ENCODE data around the gene RNF41.
A peak's percentile ranks its signal among the peaks of the same experiment; 100 is the strongest.

The RNF41 gene

DNA sequence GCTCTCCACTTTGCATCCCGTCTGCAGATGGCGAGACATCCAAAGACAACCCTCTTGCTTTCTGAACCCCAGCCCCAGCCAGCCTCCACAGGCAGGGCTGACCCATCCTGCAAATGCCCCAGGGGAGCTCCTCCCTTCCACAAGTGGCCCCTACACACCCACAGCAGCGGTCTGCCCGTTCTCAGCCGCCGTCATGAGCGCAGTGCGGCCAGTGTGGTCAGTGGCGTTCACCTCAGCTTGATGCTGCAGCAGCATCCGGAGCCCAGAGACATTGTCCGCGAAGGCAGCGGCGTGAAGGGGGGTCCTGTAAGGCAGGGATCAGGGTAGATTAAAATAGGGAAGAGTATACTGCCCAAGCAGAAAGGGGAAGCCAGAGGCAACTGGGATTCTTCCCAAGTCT is 22.8 kb upstream of the RNF41 start:
- Histone ChIP-seq H2BK5ac (ENCODE audit: low read length) (no peak overlapping the region), H4K8ac (ENCODE audit: low read depth, low read length) (no peak overlapping the region), H3K14ac (ENCODE audit: low read length) (no peak overlapping the region), H3K4me1 (ENCODE audit: control insufficient read depth in 2 of 2, insufficient read depth in 1 of 2, low read depth in 1 of 2, low read length in 2 of 2) (no peaks in the 10 kb centered on the region), H2AK5ac (ENCODE audit: low read depth, low read length) (no peak overlapping the region), H3K18ac (ENCODE audit: low read length) (no peak overlapping the region), H2BK12ac (ENCODE audit: low read length) (no peak overlapping the region), H2BK120ac (ENCODE audit: low read depth, low read length) (no peak overlapping the region), H3K4ac (ENCODE audit: low read length) (no peak overlapping the region), H3K27me3 (ENCODE audit: control insufficient read depth in 3 of 3, insufficient read depth in 3 of 3, low read depth in 1 of 3, low read length in 3 of 3) (no peaks in the 10 kb centered on the region), H3K4me3 (ENCODE audit: low read length in 2 of 2) (peak overlapping the region in 1 of 2 donors; percentile 38), H3K27ac (replicated peaks; ENCODE audit: low read length) (no peak overlapping the region), H2AFZ (ENCODE audit: low read length) (no peak overlapping the region), H3K36me3 (replicated peaks in 1 of 2; ENCODE audit: control insufficient read depth in 2 of 2, insufficient read depth in 2 of 2, low read length in 2 of 2) (peaks cover 76 to 97% of the 10 kb centered on the region in 2 donors), H3K23ac (ENCODE audit: low read depth, low read length, poor library complexity) (no peak overlapping the region), H3K9me3 (replicated peaks in 1 of 2; ENCODE audit: control insufficient read depth in 2 of 2, insufficient read depth in 1 of 2, low read depth in 1 of 2, low read length in 2 of 2) (peaks cover 5 to 7% of the 10 kb centered on the region in 2 donors), H2BK15ac (ENCODE audit: low read length) (no peak overlapping the region), H4K91ac (ENCODE audit: low read depth, low read length, poor library complexity) (no peak overlapping the region), H3K79me1 (ENCODE audit: low read depth, low read length) (peaks cover 4% of the 10 kb centered on the region), H3K9ac (ENCODE audit: low read depth, low read length, poor library complexity) (no peak overlapping the region), H3K4me2 (ENCODE audit: insufficient read depth, low read length, poor library complexity, severe bottlenecking) (no peak overlapping the region)
- no CpG with 5 or more reads among the region's 14 CpGs for WGBS, 2 donors (ENCODE audit: extremely low coverage in 2 of 2, insufficient read length in 2 of 2, insufficient replicate concordance in 1 of 2)
- DNase-seq (ENCODE audit: low spot score) = no peak

DNA sequence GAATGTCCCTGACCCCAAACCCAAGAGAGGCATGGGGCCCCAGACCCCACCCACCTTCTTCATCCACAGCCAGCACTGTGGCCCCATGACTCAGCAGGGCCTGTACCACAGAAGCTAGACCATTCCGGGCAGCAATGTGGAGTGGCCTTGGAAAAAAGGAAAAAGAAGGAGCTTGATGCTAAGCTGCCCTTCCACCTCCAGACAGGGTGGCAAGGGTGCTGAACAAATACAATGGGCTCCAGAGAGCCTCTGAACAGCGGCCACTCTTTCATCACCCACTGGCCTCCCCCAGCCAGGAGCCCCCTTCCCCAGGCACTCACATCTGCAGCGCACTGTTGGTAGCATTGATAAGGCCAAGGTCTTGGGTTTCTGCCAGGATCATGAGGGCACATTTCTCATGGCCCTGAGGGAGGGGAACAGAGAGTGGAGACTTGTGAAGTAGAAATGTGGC is 22.0 kb upstream of the RNF41 start:
- H3K79me1 ChIP-seq (ENCODE audit: low read depth, low read length) = peaks cover 4% of the 10 kb centered on the region
- no peak overlapping the region for H3K18ac ChIP-seq (ENCODE audit: low read length)
- no peak overlapping the region for H2BK120ac ChIP-seq (ENCODE audit: low read depth, low read length)
- no peak overlapping the region for H2AFZ ChIP-seq (ENCODE audit: low read length)
- H3K14ac ChIP-seq (ENCODE audit: low read length) = no peak overlapping the region
- H3K4me1 ChIP-seq (ENCODE audit: control insufficient read depth in 2 of 2, insufficient read depth in 1 of 2, low read depth in 1 of 2, low read length in 2 of 2) = no peaks in the 10 kb centered on the region
- H3K36me3 ChIP-seq (replicated peaks in 1 of 2; ENCODE audit: control insufficient read depth in 2 of 2, insufficient read depth in 2 of 2, low read length in 2 of 2) = peaks cover 74 to 97% of the 10 kb centered on the region in 2 donors
- H2BK5ac ChIP-seq (ENCODE audit: low read length) = no peak overlapping the region
- no peak overlapping the region for H4K91ac ChIP-seq (ENCODE audit: low read depth, low read length, poor library complexity)
- no peak overlapping the region for H4K8ac ChIP-seq (ENCODE audit: low read depth, low read length)
- no peaks in the 10 kb centered on the region for H3K27me3 ChIP-seq (ENCODE audit: control insufficient read depth in 3 of 3, insufficient read depth in 3 of 3, low read depth in 1 of 3, low read length in 3 of 3)
- no peak overlapping the region for H3K9ac ChIP-seq (ENCODE audit: low read depth, low read length, poor library complexity)
- H3K27ac ChIP-seq (replicated peaks; ENCODE audit: low read length) = no peak overlapping the region
- peaks cover 5 to 7% of the 10 kb centered on the region in 2 donors for H3K9me3 ChIP-seq (replicated peaks in 1 of 2; ENCODE audit: control insufficient read depth in 2 of 2, insufficient read depth in 1 of 2, low read depth in 1 of 2, low read length in 2 of 2)
- DNase-seq (ENCODE audit: low spot score) = no peak
- H3K23ac ChIP-seq (ENCODE audit: low read depth, low read length, poor library complexity) = no peak overlapping the region
- no peak overlapping the region for H2BK15ac ChIP-seq (ENCODE audit: low read length)
- H3K4me2 ChIP-seq (ENCODE audit: insufficient read depth, low read length, poor library complexity, severe bottlenecking) = no peak overlapping the region
- no CpG with 5 or more reads among the region's 3 CpGs for WGBS, 2 donors (ENCODE audit: extremely low coverage in 2 of 2, insufficient read length in 2 of 2, insufficient replicate concordance in 1 of 2)
- no peak overlapping the region for H2AK5ac ChIP-seq (ENCODE audit: low read depth, low read length)
- H2BK12ac ChIP-seq (ENCODE audit: low read length) = no peak overlapping the region
- no peak overlapping the region for H3K4ac ChIP-seq (ENCODE audit: low read length)
- H3K4me3 ChIP-seq (ENCODE audit: low read length in 2 of 2) = no peak overlapping the region

DNA sequence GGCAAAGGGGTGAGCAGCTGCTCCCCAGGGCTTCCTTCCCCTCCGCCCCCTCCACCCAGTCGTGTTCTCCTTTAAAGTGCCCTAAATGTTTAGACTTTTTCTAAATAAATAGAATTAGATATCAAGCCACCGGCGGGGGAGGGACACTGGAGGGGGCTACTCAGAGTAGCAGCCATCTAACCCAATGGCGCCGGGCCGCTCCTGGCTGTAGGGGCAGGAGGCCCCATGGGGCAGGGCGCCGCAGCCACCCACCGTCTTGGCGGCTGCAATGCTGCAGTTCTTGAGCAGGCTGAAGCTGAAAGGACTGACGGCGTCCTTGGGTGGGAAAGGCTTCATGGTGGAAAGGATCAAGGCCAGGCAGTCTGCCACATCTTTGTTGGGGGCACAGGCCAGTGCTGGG is 21.3 kb upstream of the RNF41 start:
- no peak overlapping the region for H2AK5ac ChIP-seq (ENCODE audit: low read depth, low read length)
- H3K14ac ChIP-seq (ENCODE audit: low read length) = no peak overlapping the region
- H3K18ac ChIP-seq (ENCODE audit: low read length) = no peak overlapping the region
- H2BK5ac ChIP-seq (ENCODE audit: low read length) = no peak overlapping the region
- no peak overlapping the region for H2BK15ac ChIP-seq (ENCODE audit: low read length)
- H3K4me2 ChIP-seq (ENCODE audit: insufficient read depth, low read length, poor library complexity, severe bottlenecking) = no peak overlapping the region
- H2AFZ ChIP-seq (ENCODE audit: low read length) = no peak overlapping the region
- H3K4ac ChIP-seq (ENCODE audit: low read length) = no peak overlapping the region
- no peak overlapping the region for H3K23ac ChIP-seq (ENCODE audit: low read depth, low read length, poor library complexity)
- no peak for DNase-seq (ENCODE audit: low spot score)
- WGBS, 2 donors (ENCODE audit: extremely low coverage in 2 of 2, insufficient read length in 2 of 2, insufficient replicate concordance in 1 of 2) = no CpG with 5 or more reads among the region's 13 CpGs
- no peak overlapping the region for H3K9ac ChIP-seq (ENCODE audit: low read depth, low read length, poor library complexity)
- H4K8ac ChIP-seq (ENCODE audit: low read depth, low read length) = no peak overlapping the region
- no peak overlapping the region for H2BK120ac ChIP-seq (ENCODE audit: low read depth, low read length)
- H3K9me3 ChIP-seq (replicated peaks in 1 of 2; ENCODE audit: control insufficient read depth in 2 of 2, insufficient read depth in 1 of 2, low read depth in 1 of 2, low read length in 2 of 2) = peaks cover 5 to 7% of the 10 kb centered on the region in 2 donors
- peaks cover 4% of the 10 kb centered on the region for H3K79me1 ChIP-seq (ENCODE audit: low read depth, low read length)
- peaks cover 0 to 2% of the 10 kb centered on the region in 2 donors for H3K4me1 ChIP-seq (ENCODE audit: control insufficient read depth in 2 of 2, insufficient read depth in 1 of 2, low read depth in 1 of 2, low read length in 2 of 2)
- H4K91ac ChIP-seq (ENCODE audit: low read depth, low read length, poor library complexity) = no peak overlapping the region
- H3K36me3 ChIP-seq (replicated peaks in 1 of 2; ENCODE audit: control insufficient read depth in 2 of 2, insufficient read depth in 2 of 2, low read length in 2 of 2) = peaks cover 70 to 94% of the 10 kb centered on the region in 2 donors
- H3K4me3 ChIP-seq (ENCODE audit: low read length in 2 of 2) = no peak overlapping the region
- no peak overlapping the region for H3K27ac ChIP-seq (replicated peaks; ENCODE audit: low read length)
- H2BK12ac ChIP-seq (ENCODE audit: low read length) = no peak overlapping the region
- no peaks in the 10 kb centered on the region for H3K27me3 ChIP-seq (ENCODE audit: control insufficient read depth in 3 of 3, insufficient read depth in 3 of 3, low read depth in 1 of 3, low read length in 3 of 3)

DNA sequence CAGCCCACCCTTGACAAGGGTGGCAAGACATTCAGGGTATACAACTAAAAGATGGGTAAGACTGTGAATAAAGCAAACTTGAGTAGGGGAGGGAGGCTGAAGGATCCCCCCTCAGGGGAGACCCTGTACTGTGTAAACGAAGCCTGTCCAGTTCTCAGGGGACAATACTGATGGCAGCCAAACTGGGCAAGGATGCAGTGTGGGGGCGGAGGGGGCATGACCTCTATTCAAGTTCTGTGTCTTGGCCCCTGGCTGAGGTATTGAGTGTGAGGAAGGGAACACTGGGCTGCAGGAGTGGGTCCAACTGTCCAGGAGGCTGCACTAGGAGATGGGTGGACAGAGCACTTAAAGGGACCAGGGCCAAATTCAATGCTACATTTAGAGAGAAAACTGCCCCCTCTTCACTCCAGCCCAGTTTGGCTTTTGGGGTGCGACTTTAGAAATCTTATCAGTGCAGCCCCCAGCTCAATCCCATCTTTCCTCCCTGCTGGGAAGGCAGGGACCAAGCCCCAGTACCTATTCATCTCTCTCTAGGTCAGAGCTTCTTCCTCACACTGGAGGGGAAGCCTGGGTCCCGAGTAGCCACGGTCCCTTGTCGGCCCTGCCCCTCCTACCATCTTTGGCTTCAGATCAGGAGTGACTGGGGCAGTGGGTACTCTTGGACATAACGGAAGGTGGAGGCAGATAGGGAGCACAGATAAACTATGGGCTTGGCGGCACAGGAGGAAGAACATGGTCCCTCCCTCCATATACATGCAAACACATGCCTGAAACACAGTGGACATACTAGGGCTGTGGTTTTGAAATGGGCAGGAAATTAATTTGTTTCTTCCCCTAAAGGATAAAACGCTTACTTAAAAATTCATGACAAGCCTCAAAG is 19.9 kb upstream of the RNF41 start:
- no CpG with 5 or more reads among the region's 9 CpGs for WGBS, 2 donors (ENCODE audit: extremely low coverage in 2 of 2, insufficient read length in 2 of 2, insufficient replicate concordance in 1 of 2)
- no peak overlapping the region for H2BK5ac ChIP-seq (ENCODE audit: low read length)
- no peak overlapping the region for H3K4me3 ChIP-seq (ENCODE audit: low read length in 2 of 2)
- peaks cover 5 to 7% of the 10 kb centered on the region in 2 donors for H3K9me3 ChIP-seq (replicated peaks in 1 of 2; ENCODE audit: control insufficient read depth in 2 of 2, insufficient read depth in 1 of 2, low read depth in 1 of 2, low read length in 2 of 2)
- H3K9ac ChIP-seq (ENCODE audit: low read depth, low read length, poor library complexity) = peak overlapping the region; percentile 70
- no peak overlapping the region for H2BK120ac ChIP-seq (ENCODE audit: low read depth, low read length)
- DNase-seq (ENCODE audit: low spot score) = no peak
- H2BK15ac ChIP-seq (ENCODE audit: low read length) = no peak overlapping the region
- peaks cover 63 to 95% of the 10 kb centered on the region in 2 donors for H3K36me3 ChIP-seq (replicated peaks in 1 of 2; ENCODE audit: control insufficient read depth in 2 of 2, insufficient read depth in 2 of 2, low read length in 2 of 2)
- H3K18ac ChIP-seq (ENCODE audit: low read length) = peak overlapping the region; percentile 38
- no peak overlapping the region for H4K91ac ChIP-seq (ENCODE audit: low read depth, low read length, poor library complexity)
- H2AFZ ChIP-seq (ENCODE audit: low read length) = no peak overlapping the region
- H3K27me3 ChIP-seq (ENCODE audit: control insufficient read depth in 3 of 3, insufficient read depth in 3 of 3, low read depth in 1 of 3, low read length in 3 of 3) = no peaks in the 10 kb centered on the region
- peaks cover 0 to 2% of the 10 kb centered on the region in 2 donors for H3K4me1 ChIP-seq (ENCODE audit: control insufficient read depth in 2 of 2, insufficient read depth in 1 of 2, low read depth in 1 of 2, low read length in 2 of 2)
- peaks cover 4% of the 10 kb centered on the region for H3K79me1 ChIP-seq (ENCODE audit: low read depth, low read length)
- no peak overlapping the region for H4K8ac ChIP-seq (ENCODE audit: low read depth, low read length)
- peak overlapping the region; percentile 56 for H3K14ac ChIP-seq (ENCODE audit: low read length)
- no peak overlapping the region for H2AK5ac ChIP-seq (ENCODE audit: low read depth, low read length)
- H3K4ac ChIP-seq (ENCODE audit: low read length) = no peak overlapping the region
- peak overlapping the region; percentile 85 for H3K23ac ChIP-seq (ENCODE audit: low read depth, low read length, poor library complexity)
- no peak overlapping the region for H3K4me2 ChIP-seq (ENCODE audit: insufficient read depth, low read length, poor library complexity, severe bottlenecking)
- no peak overlapping the region for H2BK12ac ChIP-seq (ENCODE audit: low read length)
- H3K27ac ChIP-seq (replicated peaks; ENCODE audit: low read length) = no peak overlapping the region

Measured in neuronal stem cell (in vitro differentiated cells).